HG03432 (cell line): ENCODE data around the gene CROCC2.

ENCODE experiments used
- ATAC-seq: cut with Tn5 transposase; IDR thresholded peaks from one replicate; pipeline ENCODE4 v1.9.1; 2021; ENCODE audit warnings: mild to moderate bottlenecking, moderate library complexity; ENCODE audit not compliant: unreplicated experiment

The CROCC2 gene

GRCh38 chr2:240906141-240906910 lies at the start of gene CROCC2:
Gene CROCC2, plus strand, starts transcription at chr2:240906336. Its CDS starts 178 bp downstream, at chr2:240906514.
- no peak for ATAC-seq

GRCh38 chr2:240857039-240858008 lies 48.8 kb upstream of the CROCC2 start:
- ATAC-seq, result no peak

- no peak for ATAC-seq
These were observed 47.8 kb upstream of the CROCC2 start for GRCh38 chr2:240858321-240858720.

- no peak for ATAC-seq
These were observed 47.3 kb upstream of the CROCC2 start for GRCh38 chr2:240858871-240859270.

GRCh38 chr2:240861547-240861946 lies 44.6 kb upstream of the CROCC2 start:
- ATAC-seq, result no peak

GRCh38 chr2:240864475-240864874 lies 41.7 kb upstream of the CROCC2 start:
- ATAC-seq, result no peak

GRCh38 chr2:240865391-240865790 lies 40.7 kb upstream of the CROCC2 start:
- ATAC-seq, result no peak

- no peak for ATAC-seq
These were observed 37.6 kb upstream of the CROCC2 start, which contains the start of gene AGXT for GRCh38 chr2:240868286-240869108. Gene AGXT, plus strand, starts transcription at chr2:240868824. Its CDS starts 42 bp downstream, at chr2:240868866.

GRCh38 chr2:240869109-240869955 lies 36.8 kb upstream of the CROCC2 start:
- ATAC-seq, result no peak

GRCh38 chr2:240869956-240870875 lies 35.9 kb upstream of the CROCC2 start:
- no peak for ATAC-seq

GRCh38 chr2:240871071-240871958 lies 34.8 kb upstream of the CROCC2 start:
- no peak for ATAC-seq

- ATAC-seq, result no peak
These were observed 33.6 kb upstream of the CROCC2 start for GRCh38 chr2:240872317-240873097.

GRCh38 chr2:240873098-240873788 lies 32.9 kb upstream of the CROCC2 start:
- ATAC-seq, result no peak

- no peak for ATAC-seq
These were observed 32.1 kb upstream of the CROCC2 start for GRCh38 chr2:240873805-240874714.

- ATAC-seq, result no peak
These were observed 31.4 kb upstream of the CROCC2 start for GRCh38 chr2:240874715-240875227.
